ENCODE results near the gene PCDHGA9.
A peak's percentile ranks its signal among the peaks of the same experiment; 100 is the strongest.
"Not testable (repeated sequence)": the region's sequence is repeated elsewhere in the genome, so short reads cannot be mapped to it uniquely, and the experiment has no call there.

PCDHGA9 gene

DNA sequence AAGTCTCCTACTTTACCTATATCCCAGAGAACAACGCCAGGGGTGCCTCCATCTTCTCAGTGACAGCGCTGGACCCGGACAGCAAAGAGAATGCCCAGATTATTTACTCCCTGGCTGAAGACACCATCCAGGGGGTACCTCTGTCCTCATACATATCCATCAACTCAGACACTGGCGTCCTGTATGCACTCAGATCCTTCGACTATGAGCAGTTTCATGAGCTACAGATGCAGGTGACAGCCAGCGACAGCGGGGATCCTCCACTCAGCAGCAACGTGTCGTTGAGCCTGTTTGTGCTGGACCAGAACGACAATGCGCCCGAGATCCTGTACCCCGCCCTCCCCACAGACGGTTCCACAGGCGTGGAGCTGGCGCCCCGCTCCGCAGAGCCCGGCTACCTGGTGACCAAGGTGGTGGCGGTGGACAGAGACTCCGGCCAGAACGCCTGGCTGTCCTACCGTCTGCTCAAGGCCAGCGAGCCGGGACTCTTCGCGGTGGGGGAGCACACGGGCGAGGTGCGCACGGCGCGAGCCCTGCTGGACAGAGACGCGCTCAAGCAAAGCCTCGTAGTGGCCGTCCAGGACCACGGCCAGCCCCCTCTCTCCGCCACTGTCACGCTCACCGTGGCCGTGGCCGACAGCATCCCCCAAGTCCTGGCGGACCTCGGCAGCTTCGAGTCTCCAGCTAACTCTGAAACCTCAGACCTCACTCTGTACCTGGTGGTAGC is 12.1 kb downstream of the PCDHGA9 start:
- DNase-seq, result not testable (repeated sequence)

GRCh38 chr5:141415275-141415618 is 12.7 kb downstream of the PCDHGA9 start:
- not testable (repeated sequence) for DNase-seq

DNA sequence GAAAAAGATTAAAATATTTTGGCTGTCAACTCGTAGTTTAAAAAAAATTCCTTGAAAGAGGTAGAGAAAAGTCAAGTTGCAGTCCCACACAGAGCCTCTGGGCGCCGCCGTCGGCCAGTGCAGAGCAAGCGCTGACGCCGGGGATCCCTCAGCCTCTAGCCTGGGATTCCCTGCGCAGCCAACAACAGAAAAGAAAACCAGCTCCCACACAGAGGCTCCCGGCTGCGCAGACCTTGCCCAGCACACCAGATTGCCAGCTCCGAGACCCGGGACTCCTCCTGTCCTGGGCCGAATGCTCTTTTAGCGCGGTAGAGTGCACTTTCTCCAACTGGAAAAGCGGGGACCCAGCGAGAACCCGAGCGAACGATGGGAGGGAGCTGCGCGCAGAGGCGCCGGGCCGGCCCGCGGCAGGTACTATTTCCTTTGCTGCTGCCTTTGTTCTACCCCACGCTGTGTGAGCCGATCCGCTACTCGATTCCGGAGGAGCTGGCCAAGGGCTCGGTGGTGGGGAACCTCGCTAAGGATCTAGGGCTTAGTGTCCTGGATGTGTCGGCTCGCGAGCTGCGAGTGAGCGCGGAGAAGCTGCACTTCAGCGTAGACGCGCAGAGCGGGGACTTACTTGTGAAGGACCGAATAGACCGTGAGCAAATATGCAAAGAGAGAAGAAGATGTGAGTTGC is 15.1 kb downstream of the PCDHGA9 start, which contains the start of gene PCDHGB7:
TSS of gene PCDHGB7 (plus strand) at position 184 of the 679 bp plus-strand sequence. CDS start at position 367, 183 bp downstream.
- peak in 4 of 14 donors; percentile 29 to 45 (median 36) for DNase-seq

DNA sequence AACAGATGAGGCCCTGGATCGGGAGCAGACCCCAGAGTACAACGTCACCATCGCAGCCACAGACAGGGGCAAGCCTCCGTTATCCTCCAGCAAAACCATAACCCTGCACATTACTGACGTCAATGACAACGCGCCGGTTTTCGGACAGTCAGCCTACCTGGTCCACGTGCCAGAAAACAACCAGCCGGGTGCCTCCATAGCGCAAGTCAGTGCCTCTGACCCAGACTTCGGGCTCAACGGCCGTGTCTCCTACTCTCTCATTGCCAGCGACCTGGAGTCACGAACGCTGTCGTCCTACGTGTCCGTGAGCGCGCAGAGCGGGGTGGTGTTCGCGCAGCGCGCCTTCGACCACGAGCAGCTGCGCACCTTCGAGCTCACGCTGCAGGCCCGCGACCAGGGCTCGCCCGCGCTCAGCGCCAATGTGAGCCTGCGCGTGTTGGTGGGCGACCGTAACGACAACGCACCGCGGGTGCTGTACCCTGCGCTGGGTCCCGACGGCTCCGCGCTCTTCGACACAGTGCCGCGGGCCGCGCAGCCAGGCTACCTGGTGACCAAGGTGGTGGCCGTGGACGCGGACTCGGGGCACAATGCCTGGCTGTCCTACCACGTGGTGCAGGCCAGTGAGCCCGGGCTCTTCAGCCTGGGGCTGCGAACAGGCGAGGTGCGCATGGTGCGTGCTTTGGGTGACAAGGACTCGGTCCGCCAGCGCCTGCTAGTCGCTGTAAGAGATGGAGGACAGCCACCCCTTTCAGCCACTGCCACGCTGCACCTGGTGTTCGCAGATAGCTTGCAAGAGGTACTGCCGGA is 16.7 kb downstream of the PCDHGA9 start:
- DNase-seq, result no peak

DNA sequence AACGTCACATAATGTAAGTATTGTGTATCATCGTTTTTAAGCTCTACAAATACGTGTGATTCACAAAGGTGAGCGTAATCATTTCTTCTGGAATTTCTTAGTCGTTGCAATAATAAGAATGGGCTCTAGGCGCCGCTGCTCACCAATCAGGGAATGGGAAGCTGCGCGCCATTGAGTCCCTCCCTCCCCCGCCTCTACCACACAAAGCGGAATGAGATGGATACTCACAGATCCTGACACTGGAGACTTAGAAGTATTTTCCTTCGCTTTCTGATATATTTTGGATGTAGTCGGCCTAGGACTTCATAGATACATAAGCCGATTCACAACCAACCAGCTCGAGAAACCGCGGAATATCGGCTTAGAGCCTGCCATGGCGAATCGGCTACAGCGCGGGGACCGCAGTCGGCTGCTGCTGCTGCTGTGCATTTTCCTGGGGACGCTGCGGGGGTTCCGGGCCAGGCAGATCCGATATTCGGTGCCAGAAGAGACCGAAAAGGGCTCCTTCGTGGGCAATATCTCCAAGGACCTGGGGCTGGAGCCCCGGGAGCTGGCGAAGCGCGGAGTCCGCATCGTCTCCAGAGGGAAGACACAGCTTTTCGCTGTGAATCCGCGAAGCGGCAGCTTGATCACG is 18.4 kb downstream of the PCDHGA9 start, which contains the start of gene PCDHGA11:
TSS of gene PCDHGA11 (plus strand) at position 197 of the 634 bp plus-strand sequence. CDS start at position 374, 177 bp downstream.
- DNase-seq, result no peak

- DNase-seq, result no peak
Observed at GRCh38 chr5:141421489-141421855, 18.9 kb downstream of the PCDHGA9 start.

GRCh38 chr5:141422742-141423291 is 20.2 kb downstream of the PCDHGA9 start:
- no peak for DNase-seq

- DNase-seq, result no peak
Observed at GRCh38 chr5:141427783-141428426, 25.3 kb downstream of the PCDHGA9 start.

GRCh38 chr5:141430332-141431113 is 27.9 kb downstream of the PCDHGA9 start, which contains the start of gene PCDHGA12:
Gene PCDHGA12, plus strand, starts transcription at chr5:141430507. Its CDS starts 253 bp downstream, at chr5:141430760.
- DNase-seq, result peak in 2 of 14 donors; percentile 13 to 27

DNA sequence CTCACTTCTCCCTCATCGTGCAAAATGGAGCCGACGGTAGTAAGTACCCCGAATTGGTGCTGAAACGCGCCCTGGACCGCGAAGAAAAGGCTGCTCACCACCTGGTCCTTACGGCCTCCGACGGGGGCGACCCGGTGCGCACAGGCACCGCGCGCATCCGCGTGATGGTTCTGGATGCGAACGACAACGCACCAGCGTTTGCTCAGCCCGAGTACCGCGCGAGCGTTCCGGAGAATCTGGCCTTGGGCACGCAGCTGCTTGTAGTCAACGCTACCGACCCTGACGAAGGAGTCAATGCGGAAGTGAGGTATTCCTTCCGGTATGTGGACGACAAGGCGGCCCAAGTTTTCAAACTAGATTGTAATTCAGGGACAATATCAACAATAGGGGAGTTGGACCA is 28.7 kb downstream of the PCDHGA9 start:
- no peak for DNase-seq

DNA sequence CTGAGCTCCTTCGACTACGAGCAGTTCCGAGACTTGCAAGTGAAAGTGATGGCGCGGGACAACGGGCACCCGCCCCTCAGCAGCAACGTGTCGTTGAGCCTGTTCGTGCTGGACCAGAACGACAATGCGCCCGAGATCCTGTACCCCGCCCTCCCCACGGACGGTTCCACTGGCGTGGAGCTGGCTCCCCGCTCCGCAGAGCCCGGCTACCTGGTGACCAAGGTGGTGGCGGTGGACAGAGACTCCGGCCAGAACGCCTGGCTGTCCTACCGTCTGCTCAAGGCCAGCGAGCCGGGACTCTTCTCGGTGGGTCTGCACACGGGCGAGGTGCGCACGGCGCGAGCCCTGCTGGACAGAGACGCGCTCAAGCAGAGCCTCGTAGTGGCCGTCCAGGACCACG is 29.7 kb downstream of the PCDHGA9 start:
- DNase-seq, result not testable (repeated sequence)

DNA sequence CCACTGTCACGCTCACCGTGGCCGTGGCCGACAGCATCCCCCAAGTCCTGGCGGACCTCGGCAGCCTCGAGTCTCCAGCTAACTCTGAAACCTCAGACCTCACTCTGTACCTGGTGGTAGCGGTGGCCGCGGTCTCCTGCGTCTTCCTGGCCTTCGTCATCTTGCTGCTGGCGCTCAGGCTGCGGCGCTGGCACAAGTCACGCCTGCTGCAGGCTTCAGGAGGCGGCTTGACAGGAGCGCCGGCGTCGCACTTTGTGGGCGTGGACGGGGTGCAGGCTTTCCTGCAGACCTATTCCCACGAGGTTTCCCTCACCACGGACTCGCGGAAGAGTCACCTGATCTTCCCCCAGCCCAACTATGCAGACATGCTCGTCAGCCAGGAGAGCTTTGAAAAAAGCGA is 30.1 kb downstream of the PCDHGA9 start:
- not testable (repeated sequence) for DNase-seq

- no peak for DNase-seq
Observed at GRCh38 chr5:141434006-141434405, 31.4 kb downstream of the PCDHGA9 start.

DNA sequence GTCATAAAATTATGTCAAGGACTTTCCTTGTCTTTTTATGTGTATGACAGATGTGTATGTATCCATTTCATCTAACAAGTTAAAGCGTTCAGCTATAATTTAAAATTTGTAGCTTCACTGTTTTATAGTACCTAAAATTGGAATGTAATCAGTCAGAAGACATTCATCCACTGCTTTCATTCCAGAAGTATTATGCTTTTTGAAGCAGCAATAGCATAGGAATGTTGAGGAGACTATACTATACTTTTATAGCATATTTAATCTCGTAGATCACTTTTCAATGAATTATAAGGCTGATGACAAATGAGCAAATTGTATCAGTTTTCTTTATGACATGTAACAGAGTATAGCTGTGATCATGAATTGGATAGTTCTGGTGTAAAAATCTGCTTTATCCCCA is 34.6 kb downstream of the PCDHGA9 start:
- no peak for DNase-seq

GRCh38 chr5:141439411-141440141 is 37.0 kb downstream of the PCDHGA9 start:
- no peak for DNase-seq

- DNase-seq, result no peak
Observed at GRCh38 chr5:141440341-141440740, 37.8 kb downstream of the PCDHGA9 start.

DNA sequence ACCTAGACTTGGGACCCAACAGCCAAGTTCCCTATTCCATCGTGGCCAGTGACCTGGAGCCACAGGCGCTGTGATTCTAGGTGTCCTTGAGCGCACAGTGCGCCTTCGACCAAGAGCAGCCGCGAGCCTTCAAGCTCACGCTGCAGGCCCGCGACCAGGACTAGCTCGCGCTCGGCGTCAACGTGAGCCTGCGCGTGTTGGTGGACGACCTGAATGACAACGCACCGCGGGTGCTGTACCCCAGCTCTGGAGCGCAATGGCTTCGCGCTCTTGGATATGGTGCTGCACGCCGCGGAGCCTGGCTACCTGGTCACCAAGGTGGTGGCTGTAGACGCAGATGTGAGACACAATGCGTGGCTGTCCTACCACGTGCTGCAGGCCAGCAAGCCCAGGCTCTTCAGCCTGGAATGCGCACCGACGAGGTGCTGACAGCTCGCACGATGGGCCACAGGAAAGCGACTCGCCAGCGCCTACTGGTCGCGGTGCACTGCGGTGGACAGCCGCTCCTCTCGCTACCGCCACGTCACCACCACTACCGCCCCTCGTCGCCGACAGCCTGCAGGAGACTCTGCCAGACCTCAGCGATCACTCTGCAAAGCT is 39.1 kb downstream of the PCDHGA9 start:
- DNase-seq, result no peak
